BJ (cell line): Measurements from ENCODE around the gene KCTD2. TPM values are rescaled to one million over a fixed set of nuclear protein-coding genes. Genes with fewer than 3 reads are reported as not detected.

ENCODE experiments used
- CTCF ChIA-PET: fragments of 350-600 bp; formaldehyde crosslinking; extraction: SDS; loops from one replicate; lab custom pipeline; 2021; ENCODE audit warnings: antibody characterized with exemption, inconsistent platforms; lab: Yijun Ruan, JAX
- POLR2A ChIA-PET: fragments of 300-600 bp; sonication (Branson Sonifier 250); formaldehyde crosslinking; extraction: SDS; loops from one replicate; lab custom pipeline; 2021; ENCODE audit warnings: antibody characterized with exemption; lab: Charles Lee
- DNase-seq: peaks from one replicate; pipeline ENCODE4 v3.0.0-alpha.2; 2011; ENCODE audit warnings: low read depth
- H3K27me3 ChIP-seq: 2 replicates; pipeline ENCODE4 v1.6.0; 2011; ENCODE audit warnings: low read length; ENCODE audit not compliant: control insufficient read depth, insufficient read depth
- H3K36me3 ChIP-seq: 2 replicates; pipeline ENCODE4 v1.5.1; 2011; ENCODE audit warnings: low read length; ENCODE audit not compliant: control insufficient read depth, insufficient read depth
- H3K4me3 ChIP-seq: 2 replicates; pipeline ENCODE4 v1.5.1; 2011; ENCODE audit warnings: low read depth, mild to moderate bottlenecking, control low read depth, low read length
- CTCF ChIP-seq: IDR thresholded peaks from 2 replicates; pipeline ENCODE4 v1.5.1; 2011; ENCODE audit warnings: low read depth, mild to moderate bottlenecking, control low read depth, inconsistent platforms, low read length, moderate library complexity; ENCODE audit not compliant: insufficient read depth
- polyA plus RNA-seq: library from polyadenylated mRNA; depleted of rRNA; stranded (reverse); fragments of >200 nt; gene quantifications from 2 replicates; pipeline ENCODE4 v1.2.3, GENCODE V29; 2011

KCTD2 gene
- polyA plus RNA-seq, 1 experiment, result 28.0 TPM

- no peak for TF ChIP-seq CTCF
- Histone ChIP-seq H3K36me3 (no peaks in the 10 kb centered on the region), H3K27me3 (no peaks in the 10 kb centered on the region), H3K4me3 (no peak overlapping the region)
- CTCF ChIA-PET, result no interaction called here
- POLR2A ChIA-PET, result no interaction called here
- no peak for DNase-seq
These were observed 16.9 kb upstream of the KCTD2 start for GRCh38 chr17:75030161-75030560.

GRCh38 chr17:75031972-75032719 lies 14.9 kb upstream of the KCTD2 start:
- ChIA-PET CTCF (interaction anchor here (0.9 to 1.8 kb wide), 4 partner anchors 9 to 74 kb away, joined by 4 to 8 read pairs (median 6); partner anchors contain the start of gene MRPL58), POLR2A (interaction anchor here (0.7 kb wide), 1 partner anchor 47 kb away, joined by 10 read pairs; no protein-coding TSS in a partner anchor)
- Histone ChIP-seq H3K36me3 (no peaks in the 10 kb centered on the region), H3K4me3 (peak overlapping the region; percentile 26), H3K27me3 (no peaks in the 10 kb centered on the region)
- no peak for DNase-seq
- TF ChIP-seq CTCF, result no peak

DNA sequence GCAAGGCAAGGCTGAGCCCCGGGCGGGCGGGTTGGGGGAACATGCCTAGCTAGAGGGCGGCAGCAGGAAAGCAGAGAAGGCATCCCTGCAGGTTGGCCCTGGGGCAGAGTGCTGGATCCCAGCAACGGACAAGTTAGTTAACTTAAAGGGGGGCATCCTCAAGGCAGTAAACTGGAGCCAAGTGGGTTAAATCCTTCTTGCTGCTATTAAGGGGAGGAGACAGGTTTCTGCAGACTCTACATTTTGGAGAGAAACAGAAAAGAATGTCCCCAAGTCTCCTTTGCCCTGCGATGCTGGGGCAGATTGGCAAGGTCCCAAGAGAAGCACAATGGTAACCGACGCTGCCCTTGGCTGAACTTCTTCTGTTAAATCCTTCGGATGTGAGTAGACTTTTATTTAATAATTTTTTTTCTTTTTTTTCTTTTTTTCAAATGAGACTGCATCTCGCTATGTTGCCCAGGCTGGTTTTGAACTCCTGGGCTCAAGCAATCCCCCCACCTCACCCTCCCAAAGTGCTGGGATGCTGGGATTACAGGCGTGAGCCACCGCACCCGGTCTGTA lies 14.2 kb upstream of the KCTD2 start:
- H3K27me3 ChIP-seq, result no peaks in the 10 kb centered on the region
- ChIA-PET POLR2A (interaction anchor here (0.7 kb wide), 1 partner anchor 48 kb away, joined by 10 read pairs; no protein-coding TSS in a partner anchor), CTCF (interaction anchor here (1.4 to 1.8 kb wide), 3 partner anchors 9 to 75 kb away, joined by 6 to 8 read pairs (median 7); no protein-coding TSS in a partner anchor)
- no peak for TF ChIP-seq CTCF
- DNase-seq, result no peak
- no peaks in the 10 kb centered on the region for H3K36me3 ChIP-seq
- H3K4me3 ChIP-seq, result peak overlapping the region; percentile 60

DNA sequence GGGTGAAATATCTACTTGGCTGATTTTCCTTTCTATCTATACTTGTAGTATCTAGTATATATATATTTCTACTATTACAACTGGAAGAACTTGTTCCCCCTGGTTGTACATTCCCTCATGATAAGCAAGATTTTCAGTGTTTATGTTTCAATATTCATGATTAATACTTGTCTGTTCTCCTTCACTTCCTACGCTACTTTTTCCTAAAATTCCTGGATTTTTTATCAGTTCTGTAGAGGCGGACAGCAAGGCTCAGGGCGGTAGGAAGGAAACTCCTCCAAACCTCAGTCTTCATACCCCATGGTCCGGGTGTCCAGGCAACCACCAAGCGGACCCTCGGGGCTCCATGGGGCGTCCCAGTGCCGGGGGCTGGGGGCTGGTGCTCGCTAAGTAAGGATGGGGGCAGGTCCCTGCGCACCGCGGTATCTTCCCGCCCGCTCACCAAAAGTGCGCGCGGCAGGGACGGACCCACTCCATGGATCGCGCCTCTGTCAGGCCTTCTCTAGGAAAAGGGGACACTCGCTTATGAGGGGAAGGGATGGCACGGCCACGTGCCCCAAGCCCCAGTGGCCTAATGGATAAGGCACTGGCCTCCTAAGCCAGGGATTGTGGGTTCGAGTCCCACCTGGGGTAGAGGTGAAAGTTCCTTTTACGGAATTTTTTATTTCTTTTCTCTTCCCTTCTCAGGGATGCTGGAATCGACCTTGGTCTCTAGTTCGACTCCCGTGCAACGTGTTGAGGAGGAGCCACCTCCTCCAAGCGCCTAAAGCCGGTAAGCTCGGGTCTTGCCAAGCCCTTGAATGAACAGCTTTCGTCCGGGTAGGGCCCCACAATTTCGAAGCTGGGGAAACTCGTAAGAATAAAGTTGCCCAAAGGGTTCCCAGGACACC lies 13.4 kb upstream of the KCTD2 start:
- H3K4me3 ChIP-seq, result peak overlapping the region; percentile 60
- CTCF ChIA-PET, result interaction anchor here (0.8 to 2.9 kb wide), 3 partner anchors 62 to 80 kb away, joined by 3 to 16 read pairs (median 8); no protein-coding TSS in a partner anchor

More for the DNA sequence above, 13.4 kb upstream of the KCTD2 start:
- H3K27me3 ChIP-seq, result no peaks in the 10 kb centered on the region
- DNase-seq, result no peak
- no peak for TF ChIP-seq CTCF
- POLR2A ChIA-PET, result no interaction called here
- 0 out of 2 replicates have a peak, but pooled peaks cover 2% of the 10 kb centered on the region for H3K36me3 ChIP-seq
